Measurements from ENCODE around the gene ZBTB16. TPM values are rescaled to one million over a fixed set of nuclear protein-coding genes. Genes with fewer than 3 reads are reported as not detected.
A peak's percentile ranks its signal among the peaks of the same experiment; 100 is the strongest.

Gene ZBTB16
- polyA plus RNA-seq, 2 donors, result 4.6 to 9.6 TPM

- H3K27ac ChIP-seq (ENCODE audit: low read depth in 2 of 2, low read length in 1 of 2), result no peak overlapping the region
- H3K4me3 ChIP-seq (ENCODE audit: low read depth in 1 of 2, low read length in 2 of 2), result no peak overlapping the region
- WGBS, 2 donors, result 30% methylated on average over 4 of the region's 4 CpGs
- no peaks in the 10 kb centered on the region for H3K9me3 ChIP-seq (ENCODE audit: control insufficient read depth in 2 of 2, insufficient read depth in 1 of 2, low read depth in 1 of 2, low read length in 1 of 2)
- H3K36me3 ChIP-seq (ENCODE audit: control insufficient read depth in 2 of 2, insufficient read depth in 2 of 2, low read length in 1 of 2), result no peaks in the 10 kb centered on the region
- peaks cover 0 to 5% of the 10 kb centered on the region in 2 donors for H3K4me1 ChIP-seq (ENCODE audit: control insufficient read depth in 2 of 2, insufficient read depth in 2 of 2, low read length in 1 of 2)
- H3K27me3 ChIP-seq (ENCODE audit: control insufficient read depth in 1 of 2, insufficient read depth in 2 of 2, low read length in 2 of 2), result no peaks in the 10 kb centered on the region
These were observed 232.6 kb downstream of the ZBTB16 start for GRCh38 chr11:114291842-114292680.

- H3K4me3 ChIP-seq (ENCODE audit: low read depth in 1 of 2, low read length in 2 of 2), result no peak overlapping the region
- no peaks in the 10 kb centered on the region for H3K9me3 ChIP-seq (ENCODE audit: control insufficient read depth in 2 of 2, insufficient read depth in 1 of 2, low read depth in 1 of 2, low read length in 1 of 2)
- H3K4me1 ChIP-seq (ENCODE audit: control insufficient read depth in 2 of 2, insufficient read depth in 2 of 2, low read length in 1 of 2), result peaks cover 0 to 5% of the 10 kb centered on the region in 2 donors
- no peaks in the 10 kb centered on the region for H3K27me3 ChIP-seq (ENCODE audit: control insufficient read depth in 1 of 2, insufficient read depth in 2 of 2, low read length in 2 of 2)
- H3K36me3 ChIP-seq (ENCODE audit: control insufficient read depth in 2 of 2, insufficient read depth in 2 of 2, low read length in 1 of 2), result no peaks in the 10 kb centered on the region
- peak overlapping the region; percentile 13 to 30 for H3K27ac ChIP-seq (ENCODE audit: low read depth in 2 of 2, low read length in 1 of 2)
- WGBS, 2 donors, result 61 to 63% methylated on average over 1 of the region's 1 CpG
These were observed 233.7 kb downstream of the ZBTB16 start for GRCh38 chr11:114293201-114293711.

- WGBS, 2 donors, result 49 to 55% methylated on average over 11 of the region's 11 CpGs
- H3K27me3 ChIP-seq (ENCODE audit: control insufficient read depth in 1 of 2, insufficient read depth in 2 of 2, low read length in 2 of 2), result no peaks in the 10 kb centered on the region
- H3K9me3 ChIP-seq (ENCODE audit: control insufficient read depth in 2 of 2, insufficient read depth in 1 of 2, low read depth in 1 of 2, low read length in 1 of 2), result no peaks in the 10 kb centered on the region
- no peaks in the 10 kb centered on the region for H3K36me3 ChIP-seq (ENCODE audit: control insufficient read depth in 2 of 2, insufficient read depth in 2 of 2, low read length in 1 of 2)
- H3K4me3 ChIP-seq (ENCODE audit: low read depth in 1 of 2, low read length in 2 of 2), result peak within 1 kb of the TSS; percentile 8 to 23
- H3K4me1 ChIP-seq (ENCODE audit: control insufficient read depth in 2 of 2, insufficient read depth in 2 of 2, low read length in 1 of 2), result peaks cover 0 to 5% of the 10 kb centered on the region in 2 donors
- peak within 1 kb of the TSS; percentile 78 to 79 for H3K27ac ChIP-seq (ENCODE audit: low read depth in 2 of 2, low read length in 1 of 2)
These were observed 236.4 kb downstream of the ZBTB16 start, which contains the start of gene NNMT for GRCh38 chr11:114295676-114296604. Gene NNMT (plus strand): TSS chr11:114296399. CDS start chr11:114296557, 158 bp downstream.

- Histone ChIP-seq H3K27ac (ENCODE audit: low read depth in 2 of 2, low read length in 1 of 2) (peak overlapping the region in 1 of 2 donors; percentile 78), H3K9me3 (ENCODE audit: control insufficient read depth in 2 of 2, insufficient read depth in 1 of 2, low read depth in 1 of 2, low read length in 1 of 2) (no peaks in the 10 kb centered on the region), H3K4me3 (ENCODE audit: low read depth in 1 of 2, low read length in 2 of 2) (peak overlapping the region; percentile 8 to 23), H3K27me3 (ENCODE audit: control insufficient read depth in 1 of 2, insufficient read depth in 2 of 2, low read length in 2 of 2) (no peaks in the 10 kb centered on the region), H3K36me3 (ENCODE audit: control insufficient read depth in 2 of 2, insufficient read depth in 2 of 2, low read length in 1 of 2) (no peaks in the 10 kb centered on the region), H3K4me1 (ENCODE audit: control insufficient read depth in 2 of 2, insufficient read depth in 2 of 2, low read length in 1 of 2) (peaks cover 0 to 5% of the 10 kb centered on the region in 2 donors)
- 53 to 58% methylated on average over 7 of the region's 7 CpGs for WGBS, 2 donors
These were observed 237.3 kb downstream of the ZBTB16 start for GRCh38 chr11:114296605-114297372.

- Histone ChIP-seq H3K4me3 (ENCODE audit: low read depth in 1 of 2, low read length in 2 of 2) (peak overlapping the region; percentile 2 to 29), H3K36me3 (ENCODE audit: control insufficient read depth in 2 of 2, insufficient read depth in 2 of 2, low read length in 1 of 2) (no peaks in the 10 kb centered on the region), H3K27me3 (ENCODE audit: control insufficient read depth in 1 of 2, insufficient read depth in 2 of 2, low read length in 2 of 2) (no peaks in the 10 kb centered on the region), H3K27ac (ENCODE audit: low read depth in 2 of 2, low read length in 1 of 2) (peak overlapping the region; percentile 5 to 29), H3K4me1 (ENCODE audit: control insufficient read depth in 2 of 2, insufficient read depth in 2 of 2, low read length in 1 of 2) (peaks cover 0 to 5% of the 10 kb centered on the region in 2 donors), H3K9me3 (ENCODE audit: control insufficient read depth in 2 of 2, insufficient read depth in 1 of 2, low read depth in 1 of 2, low read length in 1 of 2) (no peaks in the 10 kb centered on the region)
- WGBS, 2 donors, result 81 to 86% methylated on average over 8 of the region's 8 CpGs
These were observed 238.5 kb downstream of the ZBTB16 start for GRCh38 chr11:114297806-114298709.

- H3K4me1 ChIP-seq (ENCODE audit: control insufficient read depth in 2 of 2, insufficient read depth in 2 of 2, low read length in 1 of 2), result peaks cover 0 to 5% of the 10 kb centered on the region in 2 donors
- peak overlapping the region in 1 of 2 donors; percentile 29 for H3K4me3 ChIP-seq (ENCODE audit: low read depth in 1 of 2, low read length in 2 of 2)
- H3K27ac ChIP-seq (ENCODE audit: low read depth in 2 of 2, low read length in 1 of 2), result no peak overlapping the region
- H3K36me3 ChIP-seq (ENCODE audit: control insufficient read depth in 2 of 2, insufficient read depth in 2 of 2, low read length in 1 of 2), result no peaks in the 10 kb centered on the region
- no peaks in the 10 kb centered on the region for H3K9me3 ChIP-seq (ENCODE audit: control insufficient read depth in 2 of 2, insufficient read depth in 1 of 2, low read depth in 1 of 2, low read length in 1 of 2)
- WGBS, 2 donors, result 72 to 78% methylated on average over 2 of the region's 2 CpGs
- no peaks in the 10 kb centered on the region for H3K27me3 ChIP-seq (ENCODE audit: control insufficient read depth in 1 of 2, insufficient read depth in 2 of 2, low read length in 2 of 2)
These were observed 239.2 kb downstream of the ZBTB16 start for GRCh38 chr11:114298710-114299109.

Other genes starting within 250 kb of the ZBTB16 start
- gene USP28, start 184.1 kb upstream of the ZBTB16 start, polyA plus RNA-seq, result 1 to 10 TPM; 3.5 to 5.8 TPM
- gene HTR3B, start 154.9 kb upstream of the ZBTB16 start, polyA plus RNA-seq, result under 1 TPM; 0.31 to 0.44 TPM
- under 1 TPM in 1 of 2 donors, not detected in 1; 0.13 TPM for gene HTR3A, start 84.6 kb upstream of the ZBTB16 start, polyA plus RNA-seq
- gene NNMT, start 236.7 kb downstream of the ZBTB16 start, polyA plus RNA-seq, result 10 to 100 TPM; 23.5 to 69.1 TPM